Glomerular visceral epithelial cell (primary cell): ENCODE data around the gene TTC39A.

ENCODE experiments used
- DNase-seq: peaks from one replicate; pipeline ENCODE4 v3.0.0-alpha.2; 2016; ENCODE audit errors: extremely low spot score

The TTC39A gene

DNA sequence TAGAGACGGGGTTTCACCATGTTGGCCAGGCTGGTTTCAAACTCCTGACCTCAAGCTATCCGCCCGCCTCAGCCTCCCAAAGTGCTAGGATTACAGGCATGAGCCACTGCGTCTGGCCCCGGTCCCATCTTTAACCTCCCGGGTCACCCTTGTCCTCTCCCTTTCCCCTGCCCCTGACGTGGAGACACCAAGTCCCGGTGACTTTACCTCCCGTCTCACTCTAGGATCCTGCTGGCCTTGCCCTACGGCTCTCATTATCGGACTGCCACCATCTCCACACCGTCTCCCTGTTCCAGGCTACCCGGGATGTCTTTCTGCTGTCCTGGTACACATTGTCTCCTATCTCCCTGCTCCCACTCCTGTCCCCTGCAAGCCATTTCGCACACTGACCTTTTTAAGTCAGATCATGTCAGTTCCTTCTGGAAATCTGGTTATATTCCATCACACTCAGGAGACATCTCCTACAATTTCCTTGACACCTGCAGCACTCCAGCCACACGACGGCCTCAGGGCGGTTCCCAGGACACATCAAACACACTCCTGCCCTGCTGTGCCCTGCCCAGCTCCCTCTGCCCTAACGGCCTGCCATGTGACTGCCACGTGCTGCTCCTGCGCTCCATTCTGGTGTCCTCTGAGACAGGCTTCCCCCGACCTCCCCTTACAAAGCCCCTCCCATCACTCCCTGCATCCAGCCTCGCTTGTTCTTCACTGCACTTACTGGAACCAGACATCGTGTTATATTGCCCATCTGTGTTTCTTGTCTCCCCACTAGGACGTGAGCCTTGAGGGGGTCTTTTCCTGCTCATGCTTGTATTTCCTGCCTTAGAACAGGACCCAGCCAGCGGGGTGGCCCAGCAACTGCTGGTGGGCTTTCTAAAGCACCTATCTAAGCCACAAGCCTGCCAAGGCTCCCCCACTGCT lies 32.7 kb downstream of the TTC39A start:
- no peak for DNase-seq

DNA sequence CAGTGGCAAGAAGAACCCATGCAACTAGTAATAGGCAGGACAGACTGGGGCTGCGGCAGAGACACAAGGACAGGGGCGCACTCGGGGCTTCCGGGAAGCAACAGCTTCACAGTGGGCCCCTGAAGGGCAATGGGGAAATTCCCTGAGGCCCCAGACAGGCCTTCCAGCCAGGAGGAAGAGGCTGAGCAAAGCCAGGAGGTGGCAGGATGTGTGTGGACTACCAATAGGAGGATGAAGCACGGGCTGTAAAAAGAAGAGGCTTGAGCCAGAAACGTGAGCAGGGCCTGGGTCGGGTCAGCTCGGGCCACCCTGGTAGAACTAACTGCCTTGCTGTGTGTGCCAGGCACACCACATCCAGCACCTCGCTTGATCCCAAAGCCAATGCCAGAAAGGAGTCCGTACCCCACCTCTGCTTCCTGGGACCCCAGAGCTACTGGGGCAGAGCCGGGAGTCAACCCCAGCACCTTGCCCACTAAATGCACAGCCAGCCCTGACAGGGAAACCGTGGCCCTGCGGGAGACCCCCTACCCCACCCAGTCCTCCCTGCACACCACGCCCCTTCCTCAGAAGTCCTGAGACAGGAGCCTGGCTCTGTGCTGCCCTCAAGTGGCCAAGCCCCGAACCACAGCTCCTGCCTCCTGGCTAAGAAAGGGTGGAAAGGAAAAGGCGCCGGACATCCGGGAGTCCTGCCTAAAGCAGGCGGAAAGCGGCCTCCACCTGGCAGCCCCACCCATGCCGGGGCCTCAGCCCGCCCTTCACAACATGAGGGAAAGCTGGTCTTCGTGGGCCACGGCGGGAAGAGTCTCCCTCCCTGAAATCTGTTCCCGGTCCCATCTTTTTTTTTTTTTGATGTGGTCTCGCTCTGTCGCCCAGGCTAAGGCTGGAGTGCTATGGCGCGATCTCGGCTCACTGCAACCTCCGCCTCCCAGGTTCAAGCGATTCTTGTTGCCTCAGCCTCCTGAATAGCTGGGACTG lies 33.7 kb downstream of the TTC39A start:
- peak; percentile 88 for DNase-seq

DNA sequence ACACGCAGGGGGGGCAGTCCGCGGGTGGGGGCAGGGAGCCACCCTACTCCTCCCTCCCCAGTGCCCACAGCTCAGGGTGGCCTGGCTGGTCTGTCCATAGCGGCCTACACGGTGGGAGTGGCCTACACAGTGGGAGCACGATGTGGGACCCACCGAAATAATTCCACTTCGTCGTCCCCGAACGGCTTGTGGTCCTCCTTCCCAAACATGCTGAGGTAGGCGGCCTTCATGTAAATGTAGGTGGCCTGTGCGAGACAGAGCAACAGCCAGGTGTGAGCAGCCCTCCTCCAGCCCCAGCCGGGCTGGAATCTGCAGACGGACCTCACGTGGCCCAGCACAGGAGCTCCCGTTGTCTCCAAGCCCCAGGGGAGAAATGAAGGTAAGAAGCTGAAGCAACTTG lies 34.4 kb downstream of the TTC39A start:
- no peak for DNase-seq

DNA sequence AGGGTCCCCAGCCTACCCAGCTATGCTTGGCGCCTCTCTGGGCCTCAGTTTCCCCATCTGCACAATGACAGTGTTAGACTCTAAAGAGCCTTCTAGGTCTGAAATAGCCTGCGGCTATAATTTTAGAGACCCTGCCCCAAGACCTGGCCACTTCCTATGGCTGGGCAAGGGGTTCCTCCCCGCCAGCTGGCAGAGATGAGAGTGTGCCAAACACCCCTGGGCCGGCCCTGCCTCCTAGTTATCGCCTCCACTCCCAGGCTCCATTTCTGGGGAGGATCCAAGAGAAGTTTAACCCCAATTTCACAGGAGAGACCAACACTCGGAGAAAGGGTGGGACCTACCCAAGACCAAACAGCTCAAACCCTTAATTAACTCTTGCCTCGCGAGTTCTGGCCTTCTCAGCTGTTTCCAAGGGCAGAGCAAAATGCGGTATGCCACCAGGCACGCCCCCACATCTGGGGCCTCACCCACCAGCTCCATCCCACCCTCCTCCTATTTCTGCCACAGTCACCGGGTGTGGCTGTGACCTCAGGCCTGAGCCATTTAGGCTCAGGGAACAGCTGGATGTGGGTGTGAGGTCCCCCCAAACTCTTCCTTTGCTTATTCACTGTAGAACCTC lies 35.7 kb downstream of the TTC39A start:
- DNase-seq, result no peak

DNA sequence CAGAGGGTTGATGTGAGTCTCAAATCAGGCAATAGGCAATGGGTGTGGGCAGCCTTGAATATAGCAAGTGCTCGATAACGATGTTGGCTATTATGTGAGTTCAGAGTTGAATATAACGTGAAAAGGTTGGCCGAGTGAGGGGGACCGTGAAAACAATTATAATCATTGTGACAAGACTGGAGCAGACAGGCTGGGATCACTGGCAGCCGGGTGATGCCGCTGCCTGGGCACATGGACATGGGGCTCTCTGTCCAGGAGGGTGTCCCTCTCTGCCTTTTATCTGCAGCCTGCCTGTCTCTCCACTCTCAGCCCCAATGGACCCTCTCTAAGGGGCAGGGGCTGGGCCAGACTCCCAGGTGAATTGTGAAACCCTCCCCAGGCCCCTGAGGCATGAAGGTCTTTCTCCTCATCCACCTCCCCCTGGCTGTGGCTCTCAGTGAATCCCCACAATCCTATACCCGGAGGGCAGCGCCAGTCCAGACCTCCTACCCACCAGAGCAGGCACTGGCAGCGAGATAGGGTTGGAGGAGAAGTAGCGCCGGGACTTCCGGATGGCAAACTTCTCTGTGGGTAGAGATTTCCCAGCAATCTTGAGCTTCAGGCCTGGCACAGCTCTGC lies 36.4 kb downstream of the TTC39A start:
- no peak for DNase-seq

DNA sequence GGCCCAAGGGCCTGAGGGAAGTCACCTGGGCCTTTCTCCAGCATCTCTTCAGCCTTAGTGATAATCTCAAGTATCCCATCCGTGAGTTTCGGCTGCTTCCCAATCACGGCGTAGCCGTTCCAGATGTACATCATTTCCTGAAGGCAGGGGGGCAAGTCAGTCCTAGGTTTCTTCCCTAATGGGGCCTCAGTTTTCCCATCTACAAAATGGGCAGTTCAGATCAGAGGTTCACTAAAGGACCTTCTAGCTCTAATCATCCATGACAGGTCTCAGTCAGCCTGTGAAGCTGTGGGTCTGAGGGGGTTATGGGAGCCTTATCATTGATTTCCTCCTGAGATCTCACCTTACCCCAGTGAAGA lies 39.9 kb downstream of the TTC39A start:
- no peak for DNase-seq

DNA sequence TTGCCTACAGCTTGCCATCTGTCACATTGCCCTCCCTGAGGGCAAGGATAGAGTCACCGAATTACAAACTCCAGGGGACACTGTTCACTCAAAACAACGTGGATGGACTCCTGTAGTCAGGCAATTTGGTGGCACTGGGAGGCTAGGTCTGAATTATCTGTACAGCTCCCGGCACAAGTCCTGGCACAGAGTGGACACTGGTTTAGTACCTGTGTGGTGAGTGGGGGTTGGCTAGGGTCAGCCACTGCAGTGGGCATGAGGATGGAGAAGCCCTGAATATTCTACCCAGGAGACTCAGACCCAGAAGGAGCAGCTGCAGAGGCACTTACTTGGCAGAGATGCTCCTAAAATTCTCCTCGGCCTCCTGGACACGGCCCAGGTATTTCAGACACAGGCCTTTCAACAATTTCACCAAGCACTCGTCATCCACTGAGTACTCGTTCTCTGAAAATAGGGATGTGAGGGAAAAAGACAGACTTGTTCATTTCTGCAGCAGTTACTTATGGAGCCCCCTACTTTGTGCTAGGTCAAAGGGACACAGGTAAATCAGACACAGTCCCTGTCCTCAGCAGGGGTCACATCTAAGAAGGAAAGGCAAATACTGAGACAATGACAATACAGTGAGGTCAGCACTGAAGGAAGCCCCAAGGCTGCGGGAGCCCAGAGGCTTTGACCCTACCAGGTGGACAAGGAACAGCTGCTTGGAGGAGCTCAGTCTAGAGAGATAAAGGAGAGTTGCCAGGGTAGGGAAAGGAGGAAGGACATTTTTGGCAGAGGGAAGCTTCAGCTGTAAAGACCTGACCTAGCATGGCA lies 40.5 kb downstream of the TTC39A start:
- DNase-seq, result no peak

DNA sequence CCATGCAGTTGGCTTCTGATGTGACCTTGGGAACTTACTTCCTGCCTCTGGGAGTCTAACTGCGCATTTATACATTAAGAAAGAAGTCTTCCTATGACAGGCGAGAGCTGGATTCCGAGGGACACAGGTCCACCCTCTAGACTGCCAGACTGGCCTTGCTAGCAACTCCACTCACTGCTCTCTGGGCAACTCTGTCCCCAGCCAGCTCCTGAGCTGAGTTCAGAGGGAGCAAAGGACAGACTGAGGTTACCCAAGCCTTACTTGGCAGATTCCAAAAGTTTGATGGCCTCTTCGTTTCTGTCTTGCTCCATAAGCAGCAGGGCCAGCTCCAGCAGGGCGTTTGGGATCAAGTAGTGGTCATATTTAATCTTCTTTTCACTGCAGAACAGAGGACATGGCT lies 41.8 kb downstream of the TTC39A start:
- DNase-seq, result no peak

DNA sequence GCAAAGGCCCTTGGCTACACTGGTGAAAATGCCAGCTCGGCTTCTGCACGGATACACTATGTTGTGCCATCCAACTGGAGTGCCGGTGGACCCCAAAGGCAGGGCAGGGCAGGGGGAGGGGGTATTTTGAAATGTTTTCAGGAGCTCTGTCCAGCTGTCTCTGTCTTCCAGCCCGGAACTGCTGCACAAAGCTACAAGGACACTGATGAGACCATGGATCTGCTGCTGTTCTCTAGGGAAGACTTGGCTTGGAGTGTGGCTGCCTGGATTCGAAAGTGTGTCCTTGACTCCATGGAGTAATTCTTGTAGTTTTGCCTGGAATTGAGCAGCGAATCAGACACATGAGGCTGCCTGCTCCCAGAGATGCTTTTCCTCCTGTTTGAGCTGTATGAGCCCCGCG lies 42.4 kb downstream of the TTC39A start:
- DNase-seq, result no peak

DNA sequence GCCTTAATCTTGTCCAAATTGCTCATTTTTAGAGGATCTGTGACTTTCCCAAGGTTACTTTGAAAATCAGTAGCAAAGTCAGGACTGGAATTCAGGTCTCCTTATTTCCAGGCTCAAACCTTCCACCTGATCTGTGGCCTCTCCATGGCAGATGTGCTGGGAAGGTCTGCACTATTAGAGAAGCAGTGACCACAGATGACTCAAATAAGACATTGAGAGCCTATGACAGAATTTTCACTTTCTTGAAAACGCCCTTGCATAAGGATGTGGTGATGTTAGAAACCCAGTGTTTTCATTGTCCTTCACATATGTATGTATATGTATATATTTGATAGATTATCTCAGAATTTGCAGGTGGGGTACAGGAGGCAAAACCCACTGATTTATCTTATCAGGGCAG lies 45.3 kb downstream of the TTC39A start:
- peak; percentile 20 for DNase-seq

DNA sequence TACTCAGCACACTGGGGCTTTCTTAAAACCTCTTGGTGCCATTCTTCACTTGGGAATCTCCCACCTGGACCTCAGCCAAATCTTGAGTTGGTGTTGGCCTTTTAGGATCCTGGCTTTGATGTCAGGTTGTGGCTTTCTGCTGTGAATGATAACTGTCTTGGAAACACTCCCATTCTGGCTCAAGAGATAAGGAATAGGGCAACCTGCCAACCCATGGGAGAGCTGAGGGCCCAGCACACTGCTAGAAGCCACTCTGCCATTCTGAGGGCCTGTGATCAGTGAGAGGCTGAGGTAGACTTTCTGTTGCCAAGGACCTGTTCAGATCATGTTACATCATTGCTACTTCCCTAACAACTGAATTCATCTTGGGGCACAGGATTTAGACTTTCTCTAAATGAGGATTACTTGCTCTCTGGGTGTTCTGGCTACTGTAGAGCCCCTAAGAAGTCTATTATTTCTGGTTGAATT lies 45.8 kb downstream of the TTC39A start:
- peak; percentile 64 for DNase-seq

DNA sequence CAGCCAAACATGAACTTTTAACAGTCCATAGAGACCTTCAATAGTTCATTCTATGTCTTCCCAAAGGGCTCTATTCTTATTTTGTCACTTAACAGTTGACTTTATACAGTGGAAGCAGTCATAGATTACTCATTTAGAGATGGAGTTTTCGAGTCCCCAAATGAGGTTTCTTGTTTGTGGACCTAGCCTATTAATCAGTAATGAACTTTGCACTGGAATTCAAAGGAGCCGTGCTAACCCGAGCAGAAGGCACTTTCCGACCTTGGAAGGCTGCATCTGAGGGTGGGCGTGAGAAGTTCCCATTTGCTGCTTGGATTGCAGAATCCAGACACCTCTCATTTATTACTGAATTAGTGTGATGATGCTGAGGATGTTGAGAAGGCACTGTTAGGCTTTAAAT lies 46.4 kb downstream of the TTC39A start:
- DNase-seq, result peak; percentile 25

DNA sequence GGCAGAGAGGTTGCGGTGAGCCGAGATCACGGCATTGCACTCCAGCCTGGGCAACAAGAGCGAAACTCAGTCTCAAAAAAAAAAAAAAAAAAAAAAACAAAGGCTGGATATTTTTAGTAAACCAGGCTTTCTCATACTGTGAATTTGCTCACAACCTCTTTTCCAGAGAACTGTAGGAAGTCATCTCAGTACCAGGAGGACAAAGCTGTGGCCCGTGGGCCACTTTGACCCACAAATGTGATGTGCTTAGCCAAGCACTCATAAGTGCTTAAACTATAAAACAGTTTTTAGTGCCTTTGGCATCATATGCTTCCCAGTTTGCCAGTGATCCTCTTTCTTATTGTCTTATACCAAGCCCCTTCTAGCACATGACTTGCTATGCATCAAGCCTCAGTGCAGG lies 47.8 kb downstream of the TTC39A start:
- no peak for DNase-seq

DNA sequence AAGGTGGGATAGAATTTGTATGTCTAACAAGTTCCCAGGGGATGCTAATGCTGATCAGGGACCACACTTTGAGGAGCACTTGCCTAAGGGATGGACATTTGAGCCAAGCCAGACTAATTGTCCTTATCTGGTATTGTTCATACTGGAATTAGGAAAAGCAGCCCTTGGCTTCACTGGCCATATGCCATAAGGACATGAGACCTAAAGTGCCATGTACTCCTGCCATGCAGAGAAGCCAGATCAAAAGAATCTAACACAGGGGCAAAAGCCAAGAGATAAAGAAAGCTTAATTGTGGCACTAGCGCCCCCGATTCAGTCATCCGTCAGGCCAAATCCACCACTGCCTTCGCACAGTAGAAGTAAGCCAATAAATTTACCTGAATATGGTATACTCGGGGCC lies 48.6 kb downstream of the TTC39A start:
- DNase-seq, result no peak

DNA sequence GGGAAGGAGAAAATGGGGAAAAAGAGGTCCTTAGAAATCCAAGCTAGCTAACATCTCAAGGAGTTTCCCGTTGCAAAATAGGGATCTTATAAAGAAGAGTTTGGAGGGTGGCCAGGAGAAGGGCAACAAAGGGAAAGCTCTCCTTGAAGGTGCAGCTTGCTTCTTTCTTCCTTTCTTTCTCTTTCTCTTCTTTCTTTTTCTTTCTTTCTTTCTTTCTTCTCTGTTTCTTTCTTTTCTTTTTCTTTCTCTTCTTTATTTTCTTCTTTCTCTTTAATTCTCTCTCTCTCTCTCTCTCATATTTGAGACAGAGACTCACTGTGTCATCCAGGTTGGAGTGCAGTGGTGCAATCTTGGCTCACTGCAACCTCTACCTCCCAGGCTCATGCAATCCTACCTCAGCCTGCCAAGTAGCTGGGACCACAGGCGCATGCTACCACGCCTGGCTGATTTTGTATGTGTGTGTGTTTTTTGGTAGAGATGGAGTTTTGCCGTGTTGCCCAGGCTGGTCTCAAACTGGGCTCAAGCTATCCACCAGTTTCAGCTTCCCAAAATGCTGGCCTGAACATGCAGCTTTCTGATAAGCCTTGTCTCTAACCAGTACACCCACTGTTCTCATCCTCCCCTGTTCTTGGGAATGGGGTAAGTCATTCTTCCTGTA lies 49.9 kb downstream of the TTC39A start:
- peak; percentile 78 for DNase-seq

DNA sequence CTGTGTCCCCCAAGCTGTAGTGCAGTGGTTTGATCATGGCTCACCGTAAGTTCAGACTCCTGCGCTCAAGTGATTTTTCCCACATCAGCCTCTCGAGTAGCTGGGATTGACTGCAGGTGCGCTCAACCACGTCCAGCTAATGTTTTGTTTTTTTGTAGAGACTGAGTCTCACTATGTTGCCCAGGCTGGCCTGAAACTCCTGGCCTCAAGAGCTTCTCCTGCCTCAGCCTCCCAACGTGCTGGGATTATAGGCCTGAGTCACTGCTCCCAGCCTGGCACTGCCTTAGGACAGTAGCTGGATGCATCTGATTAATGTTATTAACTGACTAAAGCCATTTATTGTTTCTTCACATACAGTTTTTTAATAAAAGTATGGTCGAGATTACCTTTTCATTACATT lies 54.1 kb downstream of the TTC39A start:
- DNase-seq, result no peak

DNA sequence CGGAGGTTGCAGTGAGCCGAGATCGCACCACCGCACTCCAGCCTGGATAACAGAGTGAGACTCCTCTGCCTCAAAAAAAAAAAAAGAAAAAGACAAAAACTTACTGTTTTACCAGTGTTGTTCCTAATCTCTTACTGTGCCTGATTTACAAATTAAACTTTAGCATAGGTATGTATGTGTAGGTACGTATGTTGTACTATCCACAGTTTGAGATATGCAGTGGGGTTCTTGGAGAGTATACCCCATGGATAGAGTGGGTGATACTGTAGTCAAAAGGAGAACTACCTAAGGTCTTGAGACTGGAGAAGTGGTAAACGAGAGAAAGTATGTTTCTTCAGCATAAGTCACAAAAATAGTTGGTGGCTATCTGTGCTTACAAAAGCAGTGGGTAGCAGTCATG lies 55.7 kb downstream of the TTC39A start:
- DNase-seq, result no peak

DNA sequence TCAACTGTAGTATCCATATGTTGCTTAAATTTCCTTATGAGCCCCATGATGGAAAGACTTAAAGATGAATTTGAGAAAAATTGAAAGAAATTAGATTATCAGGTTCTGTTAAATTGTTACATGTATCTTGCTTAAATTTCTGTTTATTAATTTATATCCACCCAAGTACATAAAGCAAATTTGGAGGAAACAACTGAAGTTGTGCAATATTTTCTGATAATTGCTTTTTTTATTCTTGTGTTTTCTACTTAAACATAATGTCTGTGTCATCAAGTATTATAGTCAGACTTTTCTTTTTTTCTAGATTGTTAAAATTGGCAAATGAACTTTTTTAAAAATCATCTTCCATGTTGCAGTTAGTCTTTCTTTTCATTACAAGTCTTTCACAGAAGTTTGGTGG lies 57.4 kb downstream of the TTC39A start:
- no peak for DNase-seq

DNA sequence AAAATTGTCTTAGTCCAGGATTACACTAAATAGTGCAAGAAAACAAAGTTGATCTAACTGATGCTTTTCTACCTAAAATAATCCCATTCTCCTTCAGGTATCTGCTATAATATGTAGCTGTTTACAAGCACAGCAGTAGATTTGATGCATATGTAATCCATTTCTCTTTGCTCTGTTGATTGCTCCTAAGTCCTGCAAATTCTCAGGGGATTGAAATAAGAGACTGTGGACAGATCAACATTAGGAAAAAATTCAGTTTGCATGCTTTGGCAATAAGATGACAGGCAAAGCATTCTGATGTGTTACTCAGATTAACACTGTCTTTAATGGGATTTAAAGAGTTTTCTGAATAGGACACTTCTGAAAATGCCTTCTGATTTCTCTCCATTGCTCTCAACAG lies 59.6 kb downstream of the TTC39A start:
- DNase-seq, result no peak

DNA sequence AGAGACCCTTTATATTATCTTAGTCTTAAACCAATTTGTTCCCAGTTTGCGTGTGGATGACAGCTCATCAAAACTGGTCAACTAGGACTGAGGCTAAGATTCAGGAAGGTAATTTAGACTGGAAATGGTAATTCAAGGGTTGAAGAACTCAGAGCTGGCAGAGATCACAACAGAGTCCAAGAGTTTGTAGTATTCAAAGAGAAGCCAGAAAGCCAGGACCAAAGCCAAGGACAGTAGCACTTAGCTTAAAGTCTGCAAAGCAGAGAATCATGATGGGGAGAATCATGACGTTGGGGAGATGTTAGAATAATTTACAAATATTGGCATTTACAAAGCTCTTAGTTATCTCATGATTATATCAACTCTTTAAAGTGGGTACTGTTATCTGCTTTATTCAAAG lies 61.7 kb downstream of the TTC39A start:
- DNase-seq, result no peak
